ENCODE results near the gene UBE3A.
"Not testable (repeated sequence)": the region's sequence is repeated elsewhere in the genome, so short reads cannot be mapped to it uniquely, and the experiment has no call there.

The UBE3A gene

GRCh38 chr15:25438601-25439368 is at the start of gene UBE3A:
TSS of gene UBE3A (minus strand) at chr15:25439024. CDS start at chr15:25409107, 29,917 bp downstream.
- peak; percentile 60 for DNase-seq

DNA sequence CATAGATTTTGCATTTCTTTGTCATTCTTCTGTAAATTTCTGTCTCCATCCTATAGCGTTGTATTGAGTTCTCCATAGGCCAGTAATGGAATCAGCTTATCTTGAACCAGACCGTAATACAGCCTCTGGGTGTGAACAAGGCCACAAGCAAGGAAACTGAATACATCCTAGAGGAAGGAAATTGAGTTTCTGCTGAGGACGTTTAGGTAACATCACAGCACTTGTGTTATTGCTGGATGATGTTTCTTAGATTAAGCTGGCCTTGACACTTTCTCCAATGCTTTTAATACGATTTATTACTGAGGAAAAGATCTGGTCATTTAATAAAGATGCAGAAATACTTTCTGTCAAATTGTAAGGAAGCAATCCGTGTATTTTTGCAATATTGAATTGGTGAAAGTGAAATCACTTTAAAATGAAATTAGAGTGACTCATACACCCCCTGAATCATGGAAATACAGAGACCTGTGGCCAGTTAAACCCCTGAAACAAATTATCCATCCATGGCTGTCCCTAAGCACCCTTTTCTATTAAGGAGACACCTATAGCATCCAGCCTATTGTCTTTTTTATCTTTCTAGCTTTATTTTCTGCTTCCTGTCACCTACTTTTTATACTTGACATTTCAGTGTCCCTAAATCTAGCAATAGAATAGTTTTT is 48.5 kb upstream of the UBE3A start:
- no peak for DNase-seq

GRCh38 chr15:25486051-25486450 is 47.2 kb upstream of the UBE3A start:
- DNase-seq, result no peak

DNA sequence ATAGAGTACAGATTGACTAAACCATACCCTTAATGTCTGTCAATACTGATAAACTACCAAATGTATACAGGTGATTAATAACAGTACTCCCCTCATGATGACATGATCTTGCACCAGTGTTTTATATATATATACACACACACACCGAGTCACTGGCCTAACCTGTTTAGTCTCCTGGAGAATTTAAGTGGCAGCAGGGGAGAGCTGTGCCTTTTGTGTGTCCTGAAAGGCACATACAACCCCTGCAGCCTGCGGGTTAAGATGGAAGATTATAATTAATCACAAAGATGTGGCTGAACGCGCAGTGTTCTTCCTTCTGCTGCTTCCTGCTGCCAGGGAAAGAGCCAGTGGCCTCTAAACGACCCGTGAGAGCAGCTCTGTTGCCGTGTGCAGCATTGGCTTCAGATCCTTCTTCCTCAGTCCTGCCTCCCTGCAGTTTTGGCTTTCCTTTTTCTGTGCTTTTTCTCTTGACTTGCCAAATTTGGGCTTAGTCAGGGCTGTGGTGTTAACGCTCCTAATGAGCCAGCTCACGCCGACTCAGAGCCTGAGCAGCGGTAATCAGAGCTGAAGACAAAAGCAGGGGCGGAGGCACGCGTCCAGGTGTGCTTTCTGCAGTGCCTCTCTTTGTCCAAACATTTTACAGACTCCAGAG is 42.5 kb upstream of the UBE3A start:
- DNase-seq, result peak; percentile 63

GRCh38 chr15:25478313-25478712 is 39.5 kb upstream of the UBE3A start:
- no peak for DNase-seq

- no peak for DNase-seq
Observed at GRCh38 chr15:25477816-25478215, 39.0 kb upstream of the UBE3A start.

- no peak for DNase-seq
Observed at GRCh38 chr15:25474251-25474650, 35.4 kb upstream of the UBE3A start.

- DNase-seq, result no peak
Observed at GRCh38 chr15:25470230-25470629, 31.4 kb upstream of the UBE3A start.

DNA sequence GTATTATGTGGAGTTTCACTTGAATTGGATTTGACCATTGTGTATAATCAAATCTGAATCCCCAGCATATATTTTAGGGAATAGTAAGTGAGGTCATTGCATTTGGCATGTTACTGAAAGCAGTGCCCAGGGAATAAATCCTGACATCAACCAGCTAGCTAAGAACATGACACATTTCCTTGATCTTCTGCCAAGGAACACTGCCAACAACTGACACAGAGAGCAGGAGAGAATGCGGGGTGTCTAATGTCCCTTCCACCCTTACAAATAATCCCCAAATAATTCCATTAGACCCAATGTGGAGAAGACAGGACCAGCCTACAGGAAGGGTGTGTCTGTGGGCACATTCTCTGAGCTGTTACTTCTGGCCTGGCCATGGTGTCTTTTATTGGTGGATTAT is 30.6 kb upstream of the UBE3A start:
- no peak for DNase-seq

DNA sequence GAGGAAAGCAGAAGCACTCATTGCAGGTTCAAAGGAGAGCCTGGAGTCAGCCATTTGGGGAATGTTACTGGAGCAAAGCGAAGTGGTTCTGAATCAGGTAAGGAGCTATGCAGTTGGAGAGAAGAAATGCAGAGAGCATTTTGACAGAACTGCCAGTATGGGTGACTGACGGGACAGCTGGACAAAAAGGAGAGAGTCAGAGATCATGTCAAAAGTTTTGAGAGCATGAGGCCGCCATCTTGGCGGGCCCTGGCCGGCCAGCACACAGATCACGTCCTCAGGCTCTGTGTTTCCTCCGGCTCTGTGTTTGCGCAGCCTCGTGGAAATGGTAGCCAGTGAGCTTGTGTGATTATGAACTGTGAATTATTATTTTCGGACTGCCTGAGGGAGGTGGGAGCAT is 29.8 kb upstream of the UBE3A start:
- no peak for DNase-seq

DNA sequence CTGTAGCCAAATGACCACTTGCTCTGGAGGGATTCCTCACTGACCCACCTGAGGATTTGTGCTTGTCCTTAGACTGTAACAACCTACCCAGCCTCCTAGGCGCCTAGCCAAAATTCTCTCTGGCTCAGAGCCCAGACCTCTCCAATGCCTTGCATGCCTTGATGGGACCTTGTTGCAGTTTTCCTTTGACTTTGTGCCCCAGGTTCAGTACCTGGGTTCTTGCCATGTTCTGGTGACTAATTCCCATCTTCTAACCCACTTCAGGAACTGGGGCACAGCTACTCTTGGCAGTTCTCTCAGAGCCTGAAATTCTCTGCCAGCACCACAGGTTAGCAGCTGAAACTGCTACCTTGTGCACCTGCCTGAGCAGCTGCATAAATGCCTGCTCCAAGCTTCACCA is 27.0 kb upstream of the UBE3A start:
- no peak for DNase-seq

DNA sequence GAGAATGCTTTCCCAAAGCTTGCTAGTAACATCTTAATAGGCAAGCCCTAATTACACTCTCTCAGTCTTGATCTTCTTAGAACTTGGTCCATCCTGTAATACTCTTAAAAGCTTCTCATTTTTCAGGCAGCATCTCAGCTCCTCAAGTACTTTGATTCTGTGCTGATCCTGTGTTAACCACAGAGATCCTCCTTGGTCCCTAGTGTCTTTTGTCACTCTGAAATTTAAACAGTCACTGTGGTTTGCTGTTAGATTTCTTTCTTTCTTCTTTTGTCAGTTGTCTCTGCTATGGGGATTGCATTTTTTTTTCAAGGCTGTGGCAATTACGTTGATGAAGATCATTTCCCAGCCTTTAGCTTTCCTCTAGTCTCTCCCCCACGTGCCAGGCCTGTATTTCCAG is 26.0 kb upstream of the UBE3A start:
- DNase-seq, result no peak

GRCh38 chr15:25464383-25464782 is 25.6 kb upstream of the UBE3A start:
- DNase-seq, result no peak

DNA sequence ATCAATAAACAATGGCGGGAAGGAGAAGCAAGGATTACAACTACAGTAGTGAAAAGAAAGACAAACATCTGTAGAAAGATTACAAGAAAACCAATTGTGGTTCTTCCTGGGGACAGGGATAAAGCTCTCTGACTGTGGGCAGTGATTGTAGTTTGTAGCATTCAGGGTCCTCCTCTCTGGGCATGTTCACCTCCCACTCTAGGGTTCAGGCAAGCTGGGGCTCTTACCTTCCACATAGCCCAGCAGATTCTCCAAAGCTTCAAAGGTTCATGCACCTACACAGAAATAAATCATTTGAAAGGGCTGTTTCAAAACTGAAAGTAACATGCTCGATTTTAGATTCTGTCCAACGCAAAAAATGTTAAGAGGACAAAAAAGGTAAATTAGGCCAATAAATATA is 17.4 kb upstream of the UBE3A start:
- no peak for DNase-seq

GRCh38 chr15:25455226-25455625 is 16.4 kb upstream of the UBE3A start:
- no peak for DNase-seq

- DNase-seq, result no peak
Observed at GRCh38 chr15:25454771-25455170, 15.9 kb upstream of the UBE3A start.

GRCh38 chr15:25453246-25453645 is 14.4 kb upstream of the UBE3A start:
- DNase-seq, result not testable (repeated sequence)

GRCh38 chr15:25451501-25451900 is 12.7 kb upstream of the UBE3A start:
- DNase-seq, result no peak

GRCh38 chr15:25450163-25450562 is 11.3 kb upstream of the UBE3A start:
- DNase-seq, result no peak

DNA sequence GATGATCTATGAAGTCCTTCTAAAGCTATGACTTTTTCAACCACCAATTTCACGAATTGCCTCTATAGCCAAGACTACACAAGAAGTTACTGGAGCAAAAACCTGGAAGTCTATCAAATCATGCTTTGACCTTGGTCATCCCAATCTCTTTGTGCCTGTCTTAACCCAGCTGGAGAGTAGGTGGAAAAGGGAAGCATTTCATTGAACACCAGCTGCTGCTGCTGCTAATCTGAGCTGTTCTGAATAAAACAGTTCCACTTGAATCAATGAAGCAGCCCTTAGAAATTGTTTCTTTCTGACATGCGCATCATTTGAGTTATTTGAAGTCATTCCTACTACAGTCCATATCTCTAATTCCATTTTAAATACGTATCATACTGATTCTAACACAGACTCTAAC is 7.3 kb upstream of the UBE3A start:
- DNase-seq, result no peak

DNA sequence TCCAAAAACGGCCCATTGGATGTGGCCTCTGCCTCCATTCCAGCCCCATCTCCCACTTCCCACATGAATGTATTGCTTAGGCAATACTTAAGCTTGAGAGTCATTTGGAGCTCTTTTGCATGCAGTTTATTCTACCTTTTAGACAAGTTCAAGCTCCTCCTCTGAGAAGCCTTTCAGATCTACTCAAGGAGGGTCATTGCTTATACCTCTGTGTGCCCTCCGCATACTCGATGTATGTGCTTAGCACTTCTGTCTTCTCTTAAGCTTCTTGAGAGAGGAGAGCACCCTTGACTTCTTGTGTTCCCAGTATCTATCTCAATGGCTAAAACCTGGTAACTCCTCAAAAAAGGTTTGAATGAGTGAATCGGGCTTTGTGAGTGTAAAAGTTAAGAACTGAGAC is 6.6 kb upstream of the UBE3A start:
- no peak for DNase-seq

DNA sequence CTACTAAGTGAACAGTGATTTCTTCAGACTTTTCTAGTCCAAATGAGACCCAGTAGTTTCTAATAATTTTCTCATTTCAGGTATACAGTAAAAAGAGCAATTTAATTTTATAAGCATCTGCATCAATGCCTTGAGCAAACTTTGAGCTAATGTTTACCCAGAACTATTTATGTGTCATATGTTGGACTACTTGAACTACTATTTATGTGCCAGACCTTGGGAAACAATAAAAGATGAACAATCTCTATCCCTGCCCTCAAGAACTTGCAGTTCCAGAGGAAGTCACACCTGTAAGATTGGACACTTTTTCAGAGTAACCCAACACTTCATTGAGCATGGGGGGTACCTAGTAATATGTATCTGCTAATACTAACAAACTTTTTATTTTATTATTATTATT is 2.3 kb upstream of the UBE3A start:
- no peak for DNase-seq

DNA sequence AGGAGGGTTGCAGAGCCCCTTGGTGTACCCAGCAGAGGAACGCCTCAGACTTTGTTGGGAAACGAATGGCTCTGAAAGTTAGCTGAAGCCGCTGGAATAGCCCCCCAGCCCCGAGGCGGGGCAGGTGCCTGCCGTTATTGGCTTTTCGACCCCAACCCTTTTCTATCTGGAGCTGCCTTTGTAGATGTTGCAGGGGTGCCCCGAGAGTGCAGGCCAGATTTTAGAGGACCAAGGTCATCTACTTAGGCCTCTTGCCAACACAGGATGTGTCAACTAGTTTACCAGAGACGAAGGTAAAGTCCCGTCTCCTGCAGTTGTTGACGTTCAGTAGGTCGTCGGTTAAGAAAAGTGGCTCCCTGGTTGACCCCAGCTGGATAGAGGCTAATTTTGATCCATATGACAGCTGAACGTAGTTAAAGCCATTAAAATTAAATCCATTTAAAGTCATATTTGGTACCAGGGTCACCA is 579 bp upstream of the UBE3A start:
- DNase-seq, result no peak
